Measurements from ENCODE around the gene NMNAT3. TPM values are rescaled to one million over a fixed set of nuclear protein-coding genes. Genes with fewer than 3 reads are reported as not detected.

The NMNAT3 gene
- total RNA-seq, 1 experiment from 2014 or later = 1.3 TPM

GRCh38 chr3:139521816-139522215 is 156.0 kb downstream of the NMNAT3 start:
- no peak overlapping the region for H3K4me3 Mint-ChIP-seq
- H3K14ac ChIP-seq (ENCODE audit: insufficient read depth, low read length) = no peak overlapping the region
- H3K27me3 ChIP-seq (ENCODE audit: insufficient read depth, low read length) = no peaks in the 10 kb centered on the region; the same call in 1 of the 2 replicates
- H3K56ac ChIP-seq (ENCODE audit: insufficient read length, low read depth, low read length) = no peak overlapping the region
- H3K9ac ChIP-seq (ENCODE audit: extremely low read depth, insufficient read length, low read length) = no peak overlapping the region
- TF ChIP-seq CTCF (conservative IDR thresholded peaks at IDR 0.05) = no peak
- H2BK12ac ChIP-seq (ENCODE audit: insufficient read length, low read depth, low read length) = no peak overlapping the region
- H3K4me2 ChIP-seq (ENCODE audit: insufficient read depth, insufficient read length, low read length) = no peak overlapping the region
- WGBS (ENCODE audit: extremely low coverage, insufficient read length, low lambda C conversion rate) = no CpG with 5 or more reads among the region's 1 CpG
- no peaks in the 10 kb centered on the region for H3K79me2 ChIP-seq (ENCODE audit: insufficient read depth, low read length)
- H3K27ac ChIP-seq (ENCODE audit: insufficient read length, low read depth, low read length) = no peak overlapping the region
- H3K4me1 Mint-ChIP-seq = peaks cover 30 to 37% of the 10 kb centered on the region in 2 experiments
- H3K4me1 ChIP-seq (ENCODE audit: insufficient read depth, low read length) = peaks cover 3% of the 10 kb centered on the region; the same call in 1 of the 2 replicates
- H4K20me1 ChIP-seq (ENCODE audit: control insufficient read depth, insufficient read depth, insufficient read length) = peaks cover 3% of the 10 kb centered on the region
- H3K27ac Mint-ChIP-seq = no peak overlapping the region
- H2BK20ac ChIP-seq (ENCODE audit: low read depth, low read length, poor library complexity, severe bottlenecking) = no peak overlapping the region
- peaks cover 0 to 2% (median 0%) of the 10 kb centered on the region in 3 experiments; a peak in 2 of 7 replicates for H3K36me3 Mint-ChIP-seq (ENCODE audit: insufficient read depth in 1 of 3, low read depth in 3 of 3)
- no peaks in the 10 kb centered on the region for H3K79me1 ChIP-seq (ENCODE audit: insufficient read depth, low read depth, low read length, poor library complexity, severe bottlenecking)
- H2BK120ac ChIP-seq (ENCODE audit: low read depth, low read length, poor library complexity, severe bottlenecking) = no peak overlapping the region
- peaks cover 37% of the 10 kb centered on the region for H3K27me3 Mint-ChIP-seq (ENCODE audit: low read depth)
- H3K4ac ChIP-seq (ENCODE audit: low read depth, low read length) = no peak overlapping the region
- no peak overlapping the region for H4K5ac ChIP-seq (ENCODE audit: insufficient read length, low read depth, low read length)
- H3T11ph ChIP-seq (ENCODE audit: low read length) = no peak overlapping the region
- H4K91ac ChIP-seq (ENCODE audit: insufficient read length, low read depth, low read length) = no peak overlapping the region
- no peak overlapping the region for H3K18ac ChIP-seq (ENCODE audit: insufficient read length, low read depth, low read length)
- no peaks in the 10 kb centered on the region for H3K9me3 ChIP-seq (ENCODE audit: control insufficient read depth, low read depth, low read length)
- H2AK5ac ChIP-seq (ENCODE audit: insufficient read length, low read length) = no peak overlapping the region
- no peak overlapping the region for H2BK5ac ChIP-seq (ENCODE audit: insufficient read length, low read length)
- no peak overlapping the region for H2BK15ac ChIP-seq (ENCODE audit: low read depth, low read length)
- H2AFZ ChIP-seq (ENCODE audit: low read length) = no peak overlapping the region
- 0 out of 5 replicates have a peak, but pooled peaks cover 0 to 3% of the 10 kb centered on the region in 2 experiments for H3K9me3 Mint-ChIP-seq
- DNase-seq = no peak
- no peak overlapping the region for H3K23ac ChIP-seq (ENCODE audit: insufficient read length, low read depth, low read length)
- H3K23me2 ChIP-seq (ENCODE audit: insufficient read length, low read depth, low read length, poor library complexity, severe bottlenecking) = no peaks in the 10 kb centered on the region
- no peak overlapping the region for H4K8ac ChIP-seq (replicated peaks; ENCODE audit: insufficient read length, low read depth, low read length)
